Activated naive CD4-positive, alpha-beta T cell treated with anti-CD3 and anti-CD28 coated beads, Interleukin-2, amount 50 U/mL, for 72 hours (primary cell): Measurements from ENCODE around the gene MRPS18B. TPM values are rescaled to one million over a fixed set of nuclear protein-coding genes. Genes with fewer than 3 reads are reported as not detected.

Source experiments
- ATAC-seq, 2 donors: fragments of 150-1000 bp; cut with Tn5 transposase; 2 replicates each; pipeline ENCODE4 v1.10.0; 2021; ENCODE audit warnings: mild to moderate bottlenecking in 2 of 2, moderate library complexity in 2 of 2
- DNase-seq, 2 donors: peaks; one replicate each; pipeline ENCODE4 v3.0.0; 2021 to 2022; ENCODE audit warnings: low spot score in 2 of 2
- H3K27ac Mint-ChIP-seq, 2 donors: one replicate each; pipeline ENCODE4 v1.8.0; 2022; ENCODE audit warnings: mild to moderate bottlenecking in 2 of 2, mixed read lengths in 2 of 2
- H3K36me3 Mint-ChIP-seq, 2 donors: one replicate each; pipeline ENCODE4 v1.8.0; 2022; ENCODE audit warnings: mixed read lengths in 2 of 2
- H3K9me3 Mint-ChIP-seq, 2 donors: one replicate each; pipeline ENCODE4 v1.8.0; 2022; ENCODE audit warnings: mixed read lengths in 2 of 2
- total RNA-seq, 2 donors: library from RNA; stranded (reverse); gene quantifications; one replicate each; pipeline ENCODE4 v1.2.3, GENCODE V29; 2022

MRPS18B gene
- total RNA-seq, 2 donors from 2014 or later: 99.8 to 100 TPM

DNA sequence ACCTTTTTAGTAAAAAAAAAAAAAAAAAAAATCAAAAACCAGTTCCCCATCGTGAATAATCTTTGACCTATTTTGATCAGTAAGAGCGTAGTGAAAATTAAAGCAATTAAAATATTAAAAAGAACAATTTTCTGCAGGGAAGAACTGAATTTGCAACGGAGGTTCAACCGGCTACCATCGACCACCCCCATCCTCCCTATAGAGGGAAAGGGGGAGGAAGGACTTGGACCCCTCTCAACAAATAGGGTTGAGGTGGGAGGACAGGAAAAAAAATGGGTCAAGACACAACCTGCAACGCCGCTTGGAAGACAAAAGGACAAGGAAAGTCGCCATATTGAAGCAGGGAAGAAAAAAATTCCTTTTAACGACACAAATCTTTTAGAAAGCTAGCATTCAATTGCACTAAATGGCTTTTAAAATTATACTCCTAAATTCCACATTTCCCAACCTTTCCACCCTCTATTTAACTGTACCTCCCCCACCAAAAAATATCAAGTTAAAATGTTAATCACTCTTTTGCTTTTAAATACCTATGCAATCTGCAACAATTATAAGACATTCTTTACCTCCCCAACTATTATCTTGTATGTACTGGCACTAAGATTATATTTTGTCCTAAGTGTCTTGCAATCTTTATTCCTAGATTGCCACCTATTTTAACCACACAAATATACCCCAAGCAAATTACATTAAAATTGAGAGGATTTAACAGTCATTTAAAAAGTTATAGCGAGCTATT is 2.3 kb upstream of the MRPS18B start:
- DNase-seq: peak in 1 of 2 donors; percentile 49
- peaks cover 64 to 70% of the 10 kb centered on the region in 2 donors for H3K36me3 Mint-ChIP-seq
- ATAC-seq: peak in 1 of 2 donors; percentile 6
- H3K9me3 Mint-ChIP-seq: no peaks in the 10 kb centered on the region
- H3K27ac Mint-ChIP-seq: peak overlapping the region; percentile 98 to 100

- no peaks in the 10 kb centered on the region for H3K9me3 Mint-ChIP-seq
- peak overlapping the region; percentile 98 to 100 for H3K27ac Mint-ChIP-seq
- peak in 1 of 2 donors; percentile 51 for DNase-seq
- H3K36me3 Mint-ChIP-seq: peaks cover 60 to 70% of the 10 kb centered on the region in 2 donors
- no peak for ATAC-seq
These were observed 1.5 kb upstream of the MRPS18B start for GRCh38 chr6:30615958-30616810.

DNA sequence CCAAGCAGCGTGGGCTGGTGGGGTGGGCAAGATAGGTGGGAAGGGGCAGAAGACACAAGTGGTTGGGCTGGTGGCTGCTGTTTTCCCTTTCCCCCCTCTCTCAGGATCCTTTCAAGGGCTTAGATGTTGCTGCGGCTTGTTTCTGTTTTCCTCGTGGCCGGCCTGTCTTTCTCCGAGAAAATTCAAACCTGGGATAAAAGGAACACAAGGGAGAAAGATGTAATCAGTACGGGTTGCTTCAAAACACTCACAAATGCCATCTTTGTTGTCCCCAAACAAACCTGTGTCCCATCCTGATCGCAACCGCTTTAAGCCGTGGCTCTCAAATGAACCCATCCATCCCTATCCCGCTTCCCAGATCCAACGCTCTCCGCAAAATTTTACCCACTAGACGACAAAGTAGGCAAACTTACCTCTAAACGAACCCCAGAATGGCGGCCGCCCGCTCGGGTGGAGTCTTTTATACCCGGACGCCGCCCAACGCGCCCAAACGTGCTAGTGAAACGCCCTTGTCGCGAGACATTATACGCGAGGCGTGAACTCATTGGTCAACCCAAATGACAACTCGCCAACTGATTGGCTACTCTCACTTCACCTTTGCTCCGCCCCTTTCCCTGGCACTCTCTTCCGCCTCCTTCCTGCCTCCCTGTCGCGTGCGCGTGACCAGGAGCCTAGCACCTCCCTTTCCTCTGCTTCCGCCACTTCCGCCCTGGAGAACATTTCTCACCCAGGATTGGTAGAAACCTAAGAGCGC is 652 bp upstream of the MRPS18B start, which contains the start of gene PPP1R10:
TSS of gene PPP1R10 (minus strand) at position 433 of the 754 bp plus-strand sequence. CDS start 7,299 bp downstream, outside the sequence.
- ATAC-seq (peak; percentile 82), DNase-seq (peak; percentile 96 to 99)
- Mint-ChIP-seq H3K9me3 (no peaks in the 10 kb centered on the region), H3K36me3 (peaks cover 58 to 62% of the 10 kb centered on the region in 2 donors), H3K27ac (peak within 1 kb of the TSS; percentile 98 to 100)

DNA sequence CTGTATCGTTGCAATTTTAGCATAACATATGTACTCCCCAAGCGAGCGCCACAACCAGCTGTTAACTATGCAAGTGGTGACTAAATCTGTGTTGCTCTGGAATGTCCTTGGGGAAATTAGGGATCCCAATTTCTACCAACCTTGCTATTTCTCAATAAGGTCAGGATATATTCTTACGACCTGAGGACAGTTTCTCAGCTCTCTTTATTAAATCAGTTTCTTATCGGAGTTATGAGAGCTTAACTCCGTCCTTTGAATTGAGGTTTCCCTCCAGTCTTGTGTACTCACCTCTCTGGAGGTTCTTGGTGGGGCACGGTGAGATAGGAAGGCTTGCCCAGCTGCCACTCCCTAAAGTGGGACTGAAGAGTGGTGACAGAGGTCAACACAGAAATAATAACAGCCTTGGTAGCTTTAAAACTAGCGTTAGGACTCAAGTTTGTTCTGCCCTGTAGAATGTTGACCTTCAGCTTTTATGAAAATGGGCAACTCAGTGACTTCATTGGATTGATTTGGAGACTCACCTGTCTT is 694 bp downstream of the MRPS18B start:
- H3K9me3 Mint-ChIP-seq: no peaks in the 10 kb centered on the region
- H3K36me3 Mint-ChIP-seq: peaks cover 56 to 59% of the 10 kb centered on the region in 2 donors
- ATAC-seq (no peak), DNase-seq (no peak)
- H3K27ac Mint-ChIP-seq: peak overlapping the region; percentile 98 to 100

DNA sequence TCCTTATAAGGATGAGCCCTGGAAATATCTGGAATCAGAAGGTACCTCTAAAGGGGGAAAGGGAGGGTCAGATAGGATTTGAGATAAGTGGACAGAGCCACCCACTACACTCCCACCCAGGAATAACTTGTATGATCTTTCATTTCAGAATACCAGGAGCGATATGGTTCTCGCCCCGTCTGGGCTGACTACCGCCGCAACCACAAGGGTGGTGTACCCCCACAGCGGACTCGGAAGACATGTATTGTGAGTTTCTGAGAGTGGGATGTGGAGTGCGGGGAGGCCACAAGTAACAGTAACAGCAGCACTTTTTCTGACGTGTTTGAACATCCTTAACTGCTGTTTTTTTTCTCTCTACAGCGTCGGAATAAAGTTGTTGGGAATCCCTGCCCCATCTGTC is 1.9 kb downstream of the MRPS18B start:
- Mint-ChIP-seq H3K9me3 (no peaks in the 10 kb centered on the region), H3K36me3 (peaks cover 46 to 47% of the 10 kb centered on the region in 2 donors)

DNA sequence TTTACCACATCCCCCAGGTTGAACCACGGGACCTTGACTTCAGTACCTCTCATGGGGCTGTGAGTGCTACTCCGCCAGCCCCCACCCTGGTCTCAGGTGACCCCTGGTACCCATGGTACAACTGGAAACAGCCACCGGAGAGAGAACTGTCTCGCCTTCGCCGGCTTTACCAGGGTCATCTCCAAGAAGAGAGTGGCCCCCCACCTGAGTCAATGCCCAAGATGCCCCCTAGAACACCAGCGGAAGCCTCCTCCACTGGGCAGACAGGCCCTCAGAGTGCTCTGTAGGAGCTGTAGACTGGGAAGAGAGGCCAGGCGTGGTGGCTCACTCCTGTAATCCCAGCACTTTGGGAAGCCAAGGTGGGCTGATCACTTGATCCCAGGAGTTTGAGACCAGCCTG is 7.9 kb downstream of the MRPS18B start:
- peak overlapping the region; percentile 88 to 94 for H3K27ac Mint-ChIP-seq
- H3K36me3 Mint-ChIP-seq: peaks cover 14 to 15% of the 10 kb centered on the region in 2 donors

More for the DNA sequence above, 1.9 kb downstream of the MRPS18B start:
- no peak for ATAC-seq
- no peak for DNase-seq
- H3K27ac Mint-ChIP-seq: peak overlapping the region; percentile 65 to 98

DNA sequence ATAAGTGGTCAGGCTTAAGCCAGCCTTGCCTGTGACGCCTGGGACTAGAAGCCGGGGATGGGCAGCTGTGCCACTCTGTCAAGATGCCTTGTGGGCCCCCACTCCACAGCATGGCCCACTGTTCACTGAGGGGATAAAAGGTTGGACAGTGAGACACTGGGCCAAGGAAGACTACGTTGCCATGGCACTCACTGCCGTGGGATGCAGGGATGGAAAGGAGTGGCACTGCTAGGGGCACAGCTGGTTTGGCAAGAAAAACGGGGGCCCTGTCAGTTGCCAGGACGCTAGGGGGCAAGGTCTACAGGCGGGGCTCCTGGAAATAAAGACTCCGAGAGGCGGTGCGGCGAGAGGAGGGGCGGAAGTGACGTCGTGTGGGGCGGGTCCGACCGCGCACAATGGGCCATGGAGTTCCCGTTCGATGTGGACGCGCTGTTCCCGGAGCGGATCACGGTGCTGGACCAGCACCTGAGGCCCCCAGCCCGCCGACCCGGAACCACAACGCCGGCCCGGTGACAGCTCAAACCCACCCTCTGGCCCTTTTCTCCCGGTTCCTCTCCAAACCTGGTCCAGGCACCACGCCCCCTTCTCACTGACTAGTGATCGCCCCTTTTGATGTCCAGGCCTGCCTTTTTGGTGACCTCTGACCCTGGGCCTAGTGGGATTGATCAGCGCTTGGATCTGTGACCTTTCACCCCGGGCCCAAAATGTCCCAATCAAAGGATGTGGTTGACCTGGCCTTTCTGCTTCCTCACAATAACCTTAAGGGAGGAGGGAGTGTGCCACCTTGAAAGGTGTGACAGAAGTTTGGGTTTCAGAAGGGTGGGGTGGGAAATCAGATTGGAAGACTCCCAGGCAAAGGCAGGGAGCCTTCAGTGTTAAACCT is 9.1 kb downstream of the MRPS18B start, which contains the start of gene ATAT1:
TSS of gene ATAT1 (plus strand) at position 391 of the 883 bp plus-strand sequence.
- H3K27ac Mint-ChIP-seq: peak within 1 kb of the TSS; percentile 94 to 97
- H3K9me3 Mint-ChIP-seq: no peaks in the 10 kb centered on the region
- H3K36me3 Mint-ChIP-seq: peaks cover 14 to 18% of the 10 kb centered on the region in 2 donors
- ATAC-seq (peak; percentile 97 to 99), DNase-seq (peak; percentile 80 to 83)

More for the DNA sequence above, 7.9 kb downstream of the MRPS18B start:
- no peak for ATAC-seq
- no peak for DNase-seq
- H3K9me3 Mint-ChIP-seq: no peaks in the 10 kb centered on the region

- no peaks in the 10 kb centered on the region for H3K9me3 Mint-ChIP-seq
- peaks cover 0 to 13% of the 10 kb centered on the region in 2 donors for H3K36me3 Mint-ChIP-seq
- DNase-seq (no peak), ATAC-seq (no peak)
- no peak overlapping the region for H3K27ac Mint-ChIP-seq
These were observed 18.2 kb downstream of the MRPS18B start for GRCh38 chr6:30635834-30636233.

DNA sequence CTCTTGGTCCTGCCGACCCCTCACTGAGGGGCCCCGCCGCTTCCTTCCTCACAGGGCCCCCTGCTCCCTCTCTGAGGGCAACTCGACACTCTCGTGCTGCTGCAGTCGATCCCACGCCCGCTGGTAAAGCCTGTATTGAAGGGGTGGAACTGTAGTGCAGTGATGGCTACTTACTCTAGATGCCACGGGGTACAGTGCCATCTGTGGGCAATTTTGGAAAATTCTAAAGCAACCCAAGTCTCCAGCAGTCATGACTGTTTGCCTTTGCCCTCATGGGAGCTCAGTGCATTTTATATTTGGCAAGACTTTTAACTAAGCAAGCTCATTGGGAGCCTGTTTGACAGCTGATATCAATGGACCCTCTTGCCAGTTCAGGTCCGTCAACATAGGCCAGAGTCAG is 22.8 kb downstream of the MRPS18B start:
- Mint-ChIP-seq H3K9me3 (no peaks in the 10 kb centered on the region), H3K27ac (no peak overlapping the region), H3K36me3 (no peaks in the 10 kb centered on the region)
- ATAC-seq (no peak), DNase-seq (no peak)

DNA sequence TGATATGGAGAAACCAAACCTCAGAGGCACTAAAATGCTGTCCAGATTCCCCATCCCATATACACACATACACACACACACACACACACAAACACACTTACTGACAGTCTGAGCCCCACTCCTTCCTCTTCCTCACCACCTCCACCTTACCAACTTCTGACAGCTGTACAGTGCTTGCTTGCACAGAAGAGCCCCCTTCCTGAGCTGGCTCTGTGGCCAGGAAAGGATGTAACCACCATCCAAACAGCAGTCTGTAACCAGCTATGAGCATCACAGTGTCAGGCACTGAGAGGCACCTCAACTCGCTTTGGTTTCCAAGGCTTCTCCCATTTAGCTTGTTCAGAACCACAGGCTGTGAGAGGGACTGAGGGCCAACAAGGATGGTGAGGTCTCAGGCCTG is 23.4 kb downstream of the MRPS18B start:
- no peaks in the 10 kb centered on the region for H3K36me3 Mint-ChIP-seq
- H3K27ac Mint-ChIP-seq: peak overlapping the region in 1 of 2 donors; percentile 81
- DNase-seq (no peak), ATAC-seq (no peak)
- H3K9me3 Mint-ChIP-seq: no peaks in the 10 kb centered on the region

DNA sequence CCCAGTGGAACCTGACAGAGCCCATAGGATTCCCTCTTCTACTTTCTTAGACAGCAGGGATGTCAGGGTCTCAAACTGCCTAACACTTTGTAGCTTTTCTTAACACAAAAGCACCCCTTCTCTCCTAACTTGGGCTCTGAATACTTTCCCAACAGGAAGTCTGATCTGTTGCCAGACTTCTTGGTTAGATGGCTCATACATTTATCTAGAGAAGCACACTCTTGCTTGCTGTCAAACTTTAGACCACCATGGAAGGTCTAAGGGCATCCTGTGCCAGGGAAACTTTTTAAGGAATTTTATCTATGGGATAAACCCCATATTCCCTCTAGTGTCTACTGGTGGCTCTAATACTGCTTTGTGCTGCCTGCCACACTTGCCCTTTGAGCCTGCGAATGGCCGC is 26.0 kb downstream of the MRPS18B start:
- Mint-ChIP-seq H3K36me3 (no peaks in the 10 kb centered on the region), H3K27ac (no peak overlapping the region)
- no peak for ATAC-seq

GRCh38 chr6:30644769-30645168 is 27.1 kb downstream of the MRPS18B start:
- Mint-ChIP-seq H3K9me3 (no peaks in the 10 kb centered on the region), H3K36me3 (no peaks in the 10 kb centered on the region), H3K27ac (peak overlapping the region; percentile 36 to 88)
- DNase-seq: no peak
- ATAC-seq: no peak

More for the DNA sequence above, 26.0 kb downstream of the MRPS18B start:
- DNase-seq: no peak
- H3K9me3 Mint-ChIP-seq: no peaks in the 10 kb centered on the region

- ATAC-seq (no peak), DNase-seq (no peak)
- no peaks in the 10 kb centered on the region for H3K36me3 Mint-ChIP-seq
- H3K27ac Mint-ChIP-seq: peak overlapping the region; percentile 44 to 88
- no peaks in the 10 kb centered on the region for H3K9me3 Mint-ChIP-seq
These were observed 28.3 kb downstream of the MRPS18B start for GRCh38 chr6:30645989-30646388.

- Mint-ChIP-seq H3K27ac (peak within 1 kb of the TSS; percentile 88 to 91), H3K9me3 (no peaks in the 10 kb centered on the region), H3K36me3 (no peaks in the 10 kb centered on the region)
- peak; percentile 86 to 91 for DNase-seq
- ATAC-seq: peak; percentile 80 to 82
These were observed 29.0 kb downstream of the MRPS18B start, which contains the start of gene C6orf136 for GRCh38 chr6:30646450-30647241. Gene C6orf136, plus strand, starts transcription at chr6:30647133. Its CDS starts 99 bp downstream, at chr6:30647232.
